Fibroblast of skin of left quadriceps (primary cell): ENCODE data around the gene ARHGAP26.

ENCODE experiments used
- DNase-seq, 2 experiments: peaks; one replicate each; pipeline ENCODE4 v3.0.0-alpha.2; 2013; ENCODE audit warnings: low read depth in 2 of 2

ARHGAP26 gene

GRCh38 chr5:142829801-142830220 lies 59.6 kb downstream of the ARHGAP26 start:
- peak; percentile 32 to 35 for DNase-seq

GRCh38 chr5:142830241-142831008 lies 60.2 kb downstream of the ARHGAP26 start:
- peak in 1 of 2 experiments; percentile 25 for DNase-seq

GRCh38 chr5:142831009-142831383 lies 60.8 kb downstream of the ARHGAP26 start:
- DNase-seq = no peak

- DNase-seq = no peak
These were observed 62.1 kb downstream of the ARHGAP26 start for GRCh38 chr5:142832263-142832662.

- no peak for DNase-seq
These were observed 63.6 kb downstream of the ARHGAP26 start for GRCh38 chr5:142833517-142834449.

- DNase-seq = no peak
These were observed 64.3 kb downstream of the ARHGAP26 start for GRCh38 chr5:142834504-142834903.

- DNase-seq = no peak
These were observed 65.4 kb downstream of the ARHGAP26 start for GRCh38 chr5:142835540-142835939.

- no peak for DNase-seq
These were observed 65.9 kb downstream of the ARHGAP26 start for GRCh38 chr5:142836048-142836447.

GRCh38 chr5:142837081-142837725 lies 67.0 kb downstream of the ARHGAP26 start:
- DNase-seq = no peak

GRCh38 chr5:142838845-142839244 lies 68.7 kb downstream of the ARHGAP26 start:
- DNase-seq = no peak

- peak in 1 of 2 experiments; percentile 20 for DNase-seq
These were observed 69.7 kb downstream of the ARHGAP26 start for GRCh38 chr5:142839711-142840346.

GRCh38 chr5:142840575-142840974 lies 70.4 kb downstream of the ARHGAP26 start:
- DNase-seq = no peak

- DNase-seq = peak; percentile 72 to 80
These were observed 71.5 kb downstream of the ARHGAP26 start for GRCh38 chr5:142841511-142842265.

- no peak for DNase-seq
These were observed 73.1 kb downstream of the ARHGAP26 start for GRCh38 chr5:142842994-142843905.

GRCh38 chr5:142844866-142845265 lies 74.7 kb downstream of the ARHGAP26 start:
- no peak for DNase-seq

- DNase-seq = no peak
These were observed 75.3 kb downstream of the ARHGAP26 start for GRCh38 chr5:142845402-142845921.

GRCh38 chr5:142845954-142846398 lies 75.8 kb downstream of the ARHGAP26 start:
- no peak for DNase-seq

GRCh38 chr5:142846406-142846805 lies 76.2 kb downstream of the ARHGAP26 start:
- DNase-seq = no peak
